ENCODE measurements around the gene CRIP2. TPM values are rescaled to one million over a fixed set of nuclear protein-coding genes. Genes with fewer than 3 reads are reported as not detected.

CRIP2 gene
- total and polyA plus RNA-seq, 2 of the 8 experiments (the other 6 are each of a cell fraction or from before 2014, with no cell fraction given): 4.2 to 13.5 TPM

DNA sequence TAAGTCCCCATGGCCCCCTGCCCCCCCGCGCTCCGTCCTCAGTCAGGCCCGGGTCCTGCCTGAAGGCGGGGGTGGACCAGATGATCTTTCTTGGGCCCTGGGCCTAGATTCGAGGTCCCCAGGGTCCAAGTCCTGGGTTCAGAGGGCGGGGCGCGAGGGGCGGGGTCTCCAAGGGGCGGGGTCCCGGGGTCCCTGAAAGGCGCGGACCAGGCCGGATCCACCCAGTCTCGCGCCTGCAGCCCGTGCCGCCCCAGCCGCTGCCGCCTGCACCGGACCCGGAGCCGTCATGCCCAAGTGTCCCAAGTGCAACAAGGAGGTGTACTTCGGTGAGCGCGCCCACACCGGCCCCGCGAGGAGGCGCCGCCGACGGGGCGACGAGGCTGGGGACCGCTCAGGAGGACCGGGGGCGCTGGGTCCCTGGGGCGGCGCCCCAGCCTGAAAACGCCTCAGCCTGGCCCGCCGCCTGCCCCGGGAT lies 12.4 kb downstream of the CRIP2 start (continued):
- TF ChIP-seq TEAD4 (IDR thresholded peaks at IDR 0.05; ENCODE audit: low read depth, low read length): no peak
- TF ChIP-seq KDM5A (IDR thresholded peaks at IDR 0.05; ENCODE audit: low read length): no peak
- TF ChIP-seq BACH1 (IDR thresholded peaks at IDR 0.05; ENCODE audit: low read length): no peak
- 0 out of 2 replicates have a peak, but pooled peaks have one; percentile 10 for TF ChIP-seq CREB1 (IDR thresholded peaks at IDR 0.05)
- TF ChIP-seq, protein P1, sequence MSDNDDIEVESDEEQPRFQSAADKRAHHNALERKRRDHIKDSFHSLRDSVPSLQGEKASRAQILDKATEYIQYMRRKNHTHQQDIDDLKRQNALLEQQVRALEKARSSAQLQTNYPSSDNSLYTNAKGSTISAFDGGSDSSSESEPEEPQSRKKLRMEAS (IDR thresholded peaks at IDR 0.05): peak; percentile 44; the same call in 1 of the 2 replicates
- peak; percentile 11 for TF ChIP-seq RNF2 (IDR thresholded peaks at IDR 0.05; ENCODE audit: borderline replicate concordance, low read depth, low read length, missing control alignments, poor library complexity, severe bottlenecking)
- TF ChIP-seq GTF2F1 (IDR thresholded peaks at IDR 0.05; ENCODE audit: borderline replicate concordance, low read depth, low read length): no peak
- no peak for TF ChIP-seq SP1 (IDR thresholded peaks at IDR 0.05; ENCODE audit: low read depth, low read length)
- TF ChIP-seq NANOG (IDR thresholded peaks at IDR 0.05; ENCODE audit: insufficient read depth, low read depth, low read length, poor library complexity, severe bottlenecking): no peak
- no peak for TF ChIP-seq SIX5 (IDR thresholded peaks at IDR 0.05; ENCODE audit: low read depth, low read length)
- no peak for TF ChIP-seq YY1 (IDR thresholded peaks at IDR 0.05; ENCODE audit: low read depth, low read length)
- no peak for TF ChIP-seq POU5F1 (IDR thresholded peaks at IDR 0.05; ENCODE audit: low read depth, low read length)
- no peak for TF ChIP-seq RFX5 (IDR thresholded peaks at IDR 0.05; ENCODE audit: borderline replicate concordance, low read depth, low read length)
